OCI-LY3 (cell line): Measurements from ENCODE around the gene NAA60.
A peak's percentile ranks its signal among the peaks of the same experiment; 100 is the strongest.

Experiments used
- H2AFZ ChIP-seq: fragments of 200-600, 300-600 bp; shearing (Covaris generic); 2 replicates; pipeline ENCODE4 v1.6.0; 2014; ENCODE audit warnings: antibody characterized with exemption, low read depth, low read length
- H3K27ac ChIP-seq: fragments of 200-600, 300-600 bp; sonication (generic); 2 replicates; pipeline ENCODE4 v1.5.1; 2014; ENCODE audit warnings: mild to moderate bottlenecking, low read length, moderate library complexity, mixed read lengths
- H3K27me3 ChIP-seq: fragments of 200-600, 300-600 bp; sonication (generic); 2 replicates; pipeline ENCODE4 v1.6.1; 2014; ENCODE audit warnings: low read depth, low read length, mixed read lengths
- H3K36me3 ChIP-seq: fragments of 200-600, 300-600 bp; sonication (generic); replicated peaks from 2 replicates; pipeline ENCODE3; 2014; ENCODE audit warnings: low read depth, low read length, mixed read lengths
- H3K4me1 ChIP-seq: fragments of 300-600, 200-600 bp; sonication (generic); 2 replicates; pipeline ENCODE4 v1.6.1; 2014; ENCODE audit warnings: low read length, mixed read lengths
- H3K4me2 ChIP-seq: fragments of 200-600, 300-600 bp; sonication (generic); 2 replicates; pipeline ENCODE4 v1.6.1; 2014; ENCODE audit warnings: low read length, mixed read lengths
- H3K4me3 ChIP-seq: fragments of 300-600, 200-600 bp; sonication (generic); 2 replicates; pipeline ENCODE4 v1.5.1; 2014; ENCODE audit warnings: antibody characterized with exemption, mild to moderate bottlenecking, low read length, moderate library complexity
- H3K79me2 ChIP-seq: fragments of 300-600, 200-600 bp; shearing (Covaris generic); 2 replicates; pipeline ENCODE4 v1.6.1; 2014; ENCODE audit warnings: mild to moderate bottlenecking, low read length, mixed read lengths
- H3K9ac ChIP-seq: fragments of 300-600, 200-600 bp; shearing (Covaris generic); 2 replicates; pipeline ENCODE4 v1.6.0; 2014; ENCODE audit warnings: mild to moderate bottlenecking, low read length, moderate library complexity
- H3K9me3 ChIP-seq: fragments of 200-600, 300-600 bp; shearing (Covaris generic); 2 replicates; pipeline ENCODE4 v1.6.1; 2014; ENCODE audit warnings: low read length, mixed read lengths; ENCODE audit not compliant: insufficient read depth
- H4K20me1 ChIP-seq: fragments of 200-600, 300-600 bp; sonication (generic); 2 replicates; pipeline ENCODE4 v1.6.1; 2016; ENCODE audit warnings: low read length, mixed read lengths; ENCODE audit not compliant: insufficient read depth
- EZH2phosphoT487 ChIP-seq: fragments of 200-600 bp; shearing (Covaris generic); IDR thresholded peaks from 2 replicates; pipeline ENCODE4 v1.6.1; 2018; ENCODE audit warnings: antibody characterized with exemption, mixed run types, low read depth
- TF ChIP-seq, protein P1 (sequence below): fragments of 200-600, 300-600 bp; sonication (generic); IDR thresholded peaks from 2 replicates; pipeline ENCODE4 v1.5.1; 2014; ENCODE audit warnings: antibody characterized with exemption, low read length, low read depth

The NAA60 gene

DNA sequence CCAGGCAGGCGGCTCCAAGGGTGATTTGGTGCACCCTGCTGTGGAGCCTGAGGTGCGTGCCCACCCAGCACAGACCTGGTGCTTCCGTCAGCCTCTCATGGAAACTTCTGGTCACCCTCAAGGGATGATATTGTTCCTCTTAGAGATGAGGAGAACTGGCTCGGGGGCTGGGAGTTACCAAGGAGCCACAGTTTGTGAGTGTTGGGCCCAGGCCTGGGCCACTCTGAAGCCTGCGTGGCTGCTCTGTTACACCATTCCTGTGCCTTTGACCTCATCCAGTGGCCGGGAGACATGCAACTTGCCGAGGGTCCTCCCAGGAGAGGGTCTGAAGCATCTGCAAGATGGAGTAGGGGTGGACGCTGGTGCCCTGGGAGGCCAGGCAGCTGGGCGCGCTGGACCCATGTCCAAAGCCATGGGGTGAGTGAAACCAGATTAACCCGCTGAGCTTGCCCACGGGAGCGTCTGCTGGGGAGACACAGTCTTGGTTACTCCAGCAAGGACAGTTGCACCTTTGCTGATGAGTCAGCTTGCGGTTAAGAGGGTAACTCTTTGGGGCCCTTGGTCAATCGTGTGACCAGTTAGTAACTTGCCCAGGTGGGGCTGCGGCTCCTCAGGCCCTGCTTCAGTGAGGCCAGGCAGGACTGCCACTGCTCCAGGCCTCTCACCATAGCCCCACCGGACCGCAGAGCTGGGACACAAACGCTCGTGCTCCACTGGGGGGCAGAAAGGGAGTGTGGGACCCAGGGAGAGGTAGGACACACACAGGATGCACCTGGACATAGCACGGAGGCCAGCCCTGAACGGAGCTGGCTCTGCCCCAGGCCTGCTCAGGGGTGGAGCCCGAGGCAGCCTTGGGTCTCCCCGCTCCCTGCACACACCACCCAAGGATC, 44.3 kb downstream of the NAA60 start:
- Histone ChIP-seq H3K9ac (no peak overlapping the region), H3K27me3 (no peaks in the 10 kb centered on the region), H3K9me3 (no peaks in the 10 kb centered on the region), H4K20me1 (no peaks in the 10 kb centered on the region), H3K36me3 (peaks cover 12% of the 10 kb centered on the region), H3K27ac (no peak overlapping the region), H3K79me2 (no peaks in the 10 kb centered on the region), H3K4me3 (no peak overlapping the region), H2AFZ (no peak overlapping the region), H3K4me2 (no peak overlapping the region), H3K4me1 (no peaks in the 10 kb centered on the region)
- TF ChIP-seq, protein P1, sequence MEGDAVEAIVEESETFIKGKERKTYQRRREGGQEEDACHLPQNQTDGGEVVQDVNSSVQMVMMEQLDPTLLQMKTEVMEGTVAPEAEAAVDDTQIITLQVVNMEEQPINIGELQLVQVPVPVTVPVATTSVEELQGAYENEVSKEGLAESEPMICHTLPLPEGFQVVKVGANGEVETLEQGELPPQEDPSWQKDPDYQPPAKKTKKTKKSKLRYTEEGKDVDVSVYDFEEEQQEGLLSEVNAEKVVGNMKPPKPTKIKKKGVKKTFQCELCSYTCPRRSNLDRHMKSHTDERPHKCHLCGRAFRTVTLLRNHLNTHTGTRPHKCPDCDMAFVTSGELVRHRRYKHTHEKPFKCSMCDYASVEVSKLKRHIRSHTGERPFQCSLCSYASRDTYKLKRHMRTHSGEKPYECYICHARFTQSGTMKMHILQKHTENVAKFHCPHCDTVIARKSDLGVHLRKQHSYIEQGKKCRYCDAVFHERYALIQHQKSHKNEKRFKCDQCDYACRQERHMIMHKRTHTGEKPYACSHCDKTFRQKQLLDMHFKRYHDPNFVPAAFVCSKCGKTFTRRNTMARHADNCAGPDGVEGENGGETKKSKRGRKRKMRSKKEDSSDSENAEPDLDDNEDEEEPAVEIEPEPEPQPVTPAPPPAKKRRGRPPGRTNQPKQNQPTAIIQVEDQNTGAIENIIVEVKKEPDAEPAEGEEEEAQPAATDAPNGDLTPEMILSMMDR, result no peak
- TF ChIP-seq EZH2phosphoT487, result no peak

DNA sequence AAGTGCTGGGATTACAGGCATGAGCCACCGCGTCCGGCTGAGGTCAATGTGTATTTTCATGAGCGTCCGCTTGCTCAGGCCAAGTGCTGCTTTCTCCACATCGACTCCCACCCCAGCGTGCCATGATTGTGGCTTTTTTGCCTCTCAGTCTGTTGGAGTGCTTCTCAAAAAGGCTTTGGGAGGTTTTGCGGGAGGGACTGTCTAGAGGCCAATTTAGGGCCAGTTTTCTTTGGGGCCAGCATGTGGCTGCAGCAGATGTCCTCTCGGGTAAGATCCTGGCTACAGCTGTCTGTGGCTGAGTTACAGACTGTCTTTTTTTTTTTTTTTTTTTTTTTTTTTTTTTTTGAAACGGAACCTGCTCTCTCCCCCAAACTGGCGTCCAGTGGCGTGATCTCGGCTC, 45.3 kb downstream of the NAA60 start:
- H2AFZ ChIP-seq, result no peak overlapping the region
- no peak overlapping the region for H3K27ac ChIP-seq
- H3K27me3 ChIP-seq, result no peaks in the 10 kb centered on the region
- no peaks in the 10 kb centered on the region for H3K79me2 ChIP-seq
- H3K4me1 ChIP-seq, result no peaks in the 10 kb centered on the region
- TF ChIP-seq, protein P1, result no peak
- no peak for TF ChIP-seq EZH2phosphoT487
- no peak overlapping the region for H3K9ac ChIP-seq
- H4K20me1 ChIP-seq, result no peaks in the 10 kb centered on the region
- H3K4me2 ChIP-seq, result no peak overlapping the region
- no peaks in the 10 kb centered on the region for H3K9me3 ChIP-seq
- no peak overlapping the region for H3K4me3 ChIP-seq
- H3K36me3 ChIP-seq, result peaks cover 8% of the 10 kb centered on the region

DNA sequence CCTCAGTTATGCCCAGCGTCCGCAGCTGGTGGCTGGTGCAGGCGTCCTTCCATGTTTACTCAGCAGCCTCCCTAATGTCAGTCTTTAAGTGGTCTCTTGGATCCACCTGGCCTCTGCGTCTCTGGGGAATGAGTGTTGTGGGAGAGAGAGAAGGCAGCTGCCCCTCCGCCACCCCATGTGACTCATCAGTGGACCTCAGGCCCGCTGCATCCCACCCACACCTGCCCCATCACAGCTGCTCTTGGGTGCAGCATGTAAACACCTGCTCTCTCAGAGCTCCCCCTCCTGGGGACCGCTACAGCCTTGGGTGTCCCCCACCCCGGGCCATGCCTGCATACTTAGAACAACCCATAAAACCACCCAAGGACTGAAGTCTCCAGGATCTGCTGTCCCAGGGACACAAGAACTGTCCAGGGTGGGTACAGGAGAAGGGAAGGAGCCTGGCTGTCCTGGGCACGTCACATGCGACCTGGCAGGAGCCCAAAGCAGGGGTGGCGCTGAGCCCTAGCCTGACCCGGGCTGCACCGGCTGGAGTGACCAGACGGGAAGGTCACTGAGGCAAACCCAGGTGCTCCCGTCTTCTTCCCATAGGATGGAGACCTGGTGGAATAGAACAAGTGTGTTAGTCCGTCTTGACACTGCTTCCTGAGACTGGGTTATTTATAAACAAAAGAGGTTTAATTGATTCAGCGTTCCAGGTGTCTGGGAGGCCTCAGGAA, 47.6 kb downstream of the NAA60 start:
- H3K9ac ChIP-seq, result no peak overlapping the region

More for the DNA sequence above, 47.6 kb downstream of the NAA60 start:
- TF ChIP-seq, protein P1, result 0 out of 2 replicates have a peak, but pooled peaks have one; percentile 15
- TF ChIP-seq EZH2phosphoT487, result no peak
- no peak overlapping the region for H3K4me2 ChIP-seq
- H3K9me3 ChIP-seq, result no peaks in the 10 kb centered on the region
- no peak overlapping the region for H3K27ac ChIP-seq
- no peaks in the 10 kb centered on the region for H3K36me3 ChIP-seq
- H3K79me2 ChIP-seq, result no peaks in the 10 kb centered on the region
- no peak overlapping the region for H2AFZ ChIP-seq
- no peaks in the 10 kb centered on the region for H3K4me1 ChIP-seq
- H3K4me3 ChIP-seq, result no peak overlapping the region
- H4K20me1 ChIP-seq, result no peaks in the 10 kb centered on the region
- no peaks in the 10 kb centered on the region for H3K27me3 ChIP-seq
